MM.1S (cell line): Measurements from ENCODE around the gene AMPD2.

Experiments used
- DNase-seq: peaks from one replicate; pipeline ENCODE4 v3.0.0-alpha.2; 2015
- H2AFZ ChIP-seq: fragments of 300-600 bp; sonication (generic); 2 replicates; pipeline ENCODE4 v1.6.0; 2016; ENCODE audit warnings: antibody characterized with exemption, low read length
- H3F3A ChIP-seq: fragments of 300-600 bp; sonication (generic); 2 replicates; pipeline ENCODE4 v1.6.1; 2016; ENCODE audit warnings: mild to moderate bottlenecking, antibody characterized with exemption, low read length, moderate library complexity, mixed read lengths; ENCODE audit not compliant: insufficient read depth
- H3K27ac ChIP-seq: fragments of 300-600 bp; sonication (generic); 2 replicates; pipeline ENCODE4 v1.5.1; 2016; ENCODE audit warnings: mild to moderate bottlenecking, low read length
- H3K27me3 ChIP-seq: fragments of 300-600 bp; sonication (generic); replicated peaks from 2 replicates; pipeline ENCODE4 v1.6.0; 2016; ENCODE audit warnings: low read length; ENCODE audit not compliant: insufficient read depth
- H3K36me3 ChIP-seq: fragments of 300-600 bp; sonication (generic); replicated peaks from 2 replicates; pipeline ENCODE4 v1.6.1; 2016; ENCODE audit warnings: mild to moderate bottlenecking, low read length, mixed read lengths; ENCODE audit not compliant: insufficient read depth
- H3K4me1 ChIP-seq: fragments of 300-600 bp; sonication (generic); 2 replicates; pipeline ENCODE4 v1.6.1; 2016; ENCODE audit warnings: low read length, mixed read lengths
- H3K4me2 ChIP-seq: fragments of 300-600 bp; sonication (generic); 2 replicates; pipeline ENCODE4 v1.6.0; 2016; ENCODE audit warnings: low read depth, low read length
- H3K4me3 ChIP-seq: fragments of 300-600 bp; sonication (generic); 2 replicates; pipeline ENCODE4 v1.5.1; 2016; ENCODE audit warnings: low read length, mixed read lengths
- H3K79me2 ChIP-seq: fragments of 300-600 bp; sonication (generic); 2 replicates; pipeline ENCODE4 v1.6.1; 2016; ENCODE audit warnings: mixed run types, low read length, mixed read lengths
- H3K9ac ChIP-seq: fragments of 300-600 bp; sonication (generic); 2 replicates; pipeline ENCODE4 v1.6.1; 2016; ENCODE audit warnings: low read length, mixed read lengths
- H3K9me2 ChIP-seq: fragments of 300-600 bp; sonication (generic); replicated peaks from 2 replicates; pipeline ENCODE4 v1.6.1; 2016; ENCODE audit warnings: mild to moderate bottlenecking, low read length, mixed read lengths; ENCODE audit not compliant: insufficient read depth
- H3K9me3 ChIP-seq: fragments of 300-600 bp; sonication (generic); replicated peaks from 2 replicates; pipeline ENCODE4 v1.6.1; 2016; ENCODE audit warnings: mild to moderate bottlenecking, low read length, mixed read lengths; ENCODE audit not compliant: insufficient read depth
- H4K20me1 ChIP-seq: fragments of 300-600 bp; sonication (generic); 2 replicates; pipeline ENCODE4 v1.6.1; 2016; ENCODE audit warnings: mild to moderate bottlenecking, low read length, moderate library complexity, mixed read lengths; ENCODE audit not compliant: insufficient read depth
- EZH2 ChIP-seq: fragments of 300-600 bp; sonication (generic); optimal IDR thresholded peaks from 2 replicates; pipeline ENCODE3; 2017; ENCODE audit warnings: low read depth, mild to moderate bottlenecking, antibody characterized with exemption, low read length, mixed read lengths
- EZH2phosphoT487 ChIP-seq: fragments of 300-600 bp; sonication (generic); IDR thresholded peaks from 2 replicates; pipeline ENCODE4 v1.6.1; 2018; ENCODE audit warnings: antibody characterized with exemption, low read length
- TF ChIP-seq, protein P1 (sequence below): fragments of 300-600 bp; sonication (generic); IDR thresholded peaks from 2 replicates; pipeline ENCODE4 v1.5.1; 2016; ENCODE audit warnings: antibody characterized with exemption, low read length, mixed read lengths

The AMPD2 gene

DNA sequence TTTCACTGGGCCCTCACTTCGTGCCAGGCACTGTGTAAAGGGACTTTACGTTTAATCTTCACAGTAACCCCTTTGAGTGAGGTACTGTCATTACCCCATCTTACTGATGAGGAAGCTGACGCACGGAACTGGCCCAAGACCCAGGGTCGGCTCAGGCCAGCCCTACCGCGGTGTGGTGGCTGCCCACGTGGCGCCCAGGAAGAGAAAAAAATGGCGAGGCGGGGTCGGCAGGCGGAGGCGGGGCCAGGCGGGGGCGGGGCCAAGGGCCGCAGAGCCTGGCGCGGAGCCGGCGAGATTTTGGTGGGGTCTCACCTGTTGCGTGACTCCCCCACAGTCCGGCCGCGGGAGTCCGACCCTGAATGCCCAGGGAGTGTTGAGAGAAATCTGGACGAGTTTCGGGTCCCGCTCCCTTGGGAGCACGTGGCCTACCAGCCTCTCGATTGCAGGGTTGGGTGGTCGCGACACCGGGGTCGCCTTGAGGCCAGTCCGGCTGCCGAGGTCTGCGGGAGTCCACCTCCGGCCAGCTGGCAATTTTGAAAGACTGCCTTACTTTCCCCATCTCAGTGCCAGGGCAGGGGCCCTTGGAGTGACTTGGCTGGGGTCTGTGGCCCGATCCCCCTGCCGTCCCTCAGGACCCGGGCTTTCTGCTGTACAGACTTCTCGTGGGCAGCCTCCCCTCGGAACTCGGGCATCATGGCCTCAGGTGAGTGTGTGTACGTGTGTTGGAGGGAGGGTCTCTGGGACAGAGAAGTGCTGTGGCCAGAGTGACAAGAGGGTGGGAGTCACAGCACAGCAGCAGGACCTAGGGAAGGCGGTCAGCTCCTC lies at the start of gene AMPD2, which contains the start of gene GNAT2:
Gene AMPD2, plus strand, starts transcription at position 262 of the 825 bp plus-strand sequence. CDS start 1,339 bp downstream, outside the sequence.
Gene GNAT2, minus strand, starts transcription at position 41 of the 825 bp plus-strand sequence. CDS start 6,746 bp downstream, outside the sequence.
- Histone ChIP-seq H3K79me2 (peaks cover 32% of the 10 kb centered on the region), H3K4me3 (peak within 1 kb of the TSS; percentile 86), H3K9me3 (no peaks in the 10 kb centered on the region), H3K4me1 (peaks cover 7% of the 10 kb centered on the region), H4K20me1 (no peaks in the 10 kb centered on the region), H2AFZ (peak within 1 kb of the TSS; percentile 84), H3K27me3 (no peaks in the 10 kb centered on the region), H3K9ac (peak within 1 kb of the TSS; percentile 83), H3K9me2 (no peaks in the 10 kb centered on the region), H3K4me2 (peak within 1 kb of the TSS; percentile 90), H3K36me3 (no peaks in the 10 kb centered on the region), H3K27ac (peak within 1 kb of the TSS; percentile 58; the same call in 1 of the 2 replicates), H3F3A (no peaks in the 10 kb centered on the region)
- DNase-seq, result peak; percentile 59
- TF ChIP-seq, protein P1, sequence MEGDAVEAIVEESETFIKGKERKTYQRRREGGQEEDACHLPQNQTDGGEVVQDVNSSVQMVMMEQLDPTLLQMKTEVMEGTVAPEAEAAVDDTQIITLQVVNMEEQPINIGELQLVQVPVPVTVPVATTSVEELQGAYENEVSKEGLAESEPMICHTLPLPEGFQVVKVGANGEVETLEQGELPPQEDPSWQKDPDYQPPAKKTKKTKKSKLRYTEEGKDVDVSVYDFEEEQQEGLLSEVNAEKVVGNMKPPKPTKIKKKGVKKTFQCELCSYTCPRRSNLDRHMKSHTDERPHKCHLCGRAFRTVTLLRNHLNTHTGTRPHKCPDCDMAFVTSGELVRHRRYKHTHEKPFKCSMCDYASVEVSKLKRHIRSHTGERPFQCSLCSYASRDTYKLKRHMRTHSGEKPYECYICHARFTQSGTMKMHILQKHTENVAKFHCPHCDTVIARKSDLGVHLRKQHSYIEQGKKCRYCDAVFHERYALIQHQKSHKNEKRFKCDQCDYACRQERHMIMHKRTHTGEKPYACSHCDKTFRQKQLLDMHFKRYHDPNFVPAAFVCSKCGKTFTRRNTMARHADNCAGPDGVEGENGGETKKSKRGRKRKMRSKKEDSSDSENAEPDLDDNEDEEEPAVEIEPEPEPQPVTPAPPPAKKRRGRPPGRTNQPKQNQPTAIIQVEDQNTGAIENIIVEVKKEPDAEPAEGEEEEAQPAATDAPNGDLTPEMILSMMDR, result no peak
- TF ChIP-seq EZH2phosphoT487, result no peak
- no peak for TF ChIP-seq EZH2

GRCh38 chr1:109570414-109570813 lies 49.2 kb upstream of the AMPD2 start:
- peaks cover 70% of the 10 kb centered on the region for H3K79me2 ChIP-seq
- DNase-seq, result no peak

DNA sequence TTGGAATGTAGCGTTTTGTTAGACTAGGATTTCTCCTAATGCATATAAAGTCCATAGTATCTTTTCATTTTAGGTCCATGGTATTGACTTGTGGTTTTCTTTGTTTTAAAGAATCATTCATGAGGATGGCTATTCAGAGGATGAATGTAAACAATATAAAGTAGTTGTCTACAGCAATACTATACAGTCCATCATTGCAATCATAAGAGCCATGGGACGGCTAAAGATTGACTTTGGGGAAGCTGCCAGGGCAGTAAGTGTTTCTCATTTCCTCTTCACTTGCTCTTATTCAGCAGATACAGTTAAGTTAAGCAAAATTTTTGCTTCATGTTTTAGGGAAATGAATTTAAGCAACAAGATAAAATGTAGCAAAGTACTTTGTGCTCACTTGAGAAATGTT lies 45.9 kb upstream of the AMPD2 start:
- no peaks in the 10 kb centered on the region for H3K9me2 ChIP-seq
- H3K27ac ChIP-seq, result no peak overlapping the region
- no peak overlapping the region for H3K4me3 ChIP-seq
- no peak overlapping the region for H2AFZ ChIP-seq
- no peak overlapping the region for H3K4me2 ChIP-seq
- no peak overlapping the region for H3K9ac ChIP-seq
- no peaks in the 10 kb centered on the region for H3K27me3 ChIP-seq
- no peak for DNase-seq
- TF ChIP-seq EZH2, result no peak
- no peak for TF ChIP-seq EZH2phosphoT487
- TF ChIP-seq, protein P1, result no peak
- no peaks in the 10 kb centered on the region for H4K20me1 ChIP-seq
- peaks cover 37% of the 10 kb centered on the region for H3K79me2 ChIP-seq
- H3F3A ChIP-seq, result no peaks in the 10 kb centered on the region
- no peaks in the 10 kb centered on the region for H3K9me3 ChIP-seq
- H3K36me3 ChIP-seq, result no peaks in the 10 kb centered on the region
- no peaks in the 10 kb centered on the region for H3K4me1 ChIP-seq

More at GRCh38 chr1:109570414-109570813, 49.2 kb upstream of the AMPD2 start:
- no peaks in the 10 kb centered on the region for H3K27me3 ChIP-seq
- no peaks in the 10 kb centered on the region for H3K36me3 ChIP-seq
- H3K4me1 ChIP-seq, result peaks cover 4% of the 10 kb centered on the region
- H4K20me1 ChIP-seq, result no peaks in the 10 kb centered on the region
- no peak for TF ChIP-seq EZH2phosphoT487
- no peak for TF ChIP-seq EZH2
- TF ChIP-seq, protein P1, result no peak
- no peaks in the 10 kb centered on the region for H3K9me2 ChIP-seq
- no peak overlapping the region for H3K9ac ChIP-seq
- no peaks in the 10 kb centered on the region for H3K9me3 ChIP-seq
- no peak overlapping the region for H3K4me3 ChIP-seq
- H3F3A ChIP-seq, result no peaks in the 10 kb centered on the region
- no peak overlapping the region for H3K27ac ChIP-seq
- no peak overlapping the region for H3K4me2 ChIP-seq
- H2AFZ ChIP-seq, result no peak overlapping the region
